HG03575 (cell line): ENCODE measurements around the gene ZNF397.
"Not testable (repeated sequence)": the region's sequence is repeated elsewhere in the genome, so short reads cannot be mapped to it uniquely, and the experiment has no call there.

Source experiments
- ATAC-seq: cut with Tn5 transposase; IDR thresholded peaks from one replicate; pipeline ENCODE4 v1.9.1; 2021; ENCODE audit not compliant: unreplicated experiment, insufficient number of reproducible peaks, low FRiP score; ENCODE audit errors: extremely low read depth

The ZNF397 gene

GRCh38 chr18:35240664-35241447 is at the start of gene ZNF397:
TSS of gene ZNF397 (plus strand) at chr18:35241034. CDS start at chr18:35242471, 1,437 bp downstream.
- peak; percentile 74 for ATAC-seq

- ATAC-seq, result no peak
Observed at GRCh38 chr18:35191698-35192025, 49.2 kb upstream of the ZNF397 start.

- ATAC-seq, result no peak
Observed at GRCh38 chr18:35192415-35192814, 48.4 kb upstream of the ZNF397 start.

GRCh38 chr18:35193316-35193715 is 47.5 kb upstream of the ZNF397 start:
- ATAC-seq, result no peak

- ATAC-seq, result no peak
Observed at GRCh38 chr18:35197296-35197695, 43.5 kb upstream of the ZNF397 start.

- ATAC-seq, result no peak
Observed at GRCh38 chr18:35201256-35201931, 39.4 kb upstream of the ZNF397 start.

GRCh38 chr18:35203067-35203466 is 37.8 kb upstream of the ZNF397 start:
- no peak for ATAC-seq

- ATAC-seq, result no peak
Observed at GRCh38 chr18:35205199-35205712, 35.6 kb upstream of the ZNF397 start.

- not testable (repeated sequence) for ATAC-seq
Observed at GRCh38 chr18:35205746-35206458, 34.9 kb upstream of the ZNF397 start.

- no peak for ATAC-seq
Observed at GRCh38 chr18:35215026-35215425, 25.8 kb upstream of the ZNF397 start.

- ATAC-seq, result not testable (repeated sequence)
Observed at GRCh38 chr18:35216611-35217010, 24.2 kb upstream of the ZNF397 start.

- not testable (repeated sequence) for ATAC-seq
Observed at GRCh38 chr18:35219331-35219730, 21.5 kb upstream of the ZNF397 start.

GRCh38 chr18:35220424-35220823 is 20.4 kb upstream of the ZNF397 start:
- no peak for ATAC-seq

- no peak for ATAC-seq
Observed at GRCh38 chr18:35223797-35224196, 17.0 kb upstream of the ZNF397 start.

GRCh38 chr18:35227254-35227653 is 13.6 kb upstream of the ZNF397 start:
- no peak for ATAC-seq

- ATAC-seq, result peak; percentile 66
Observed at GRCh38 chr18:35231052-35231451, 9.8 kb upstream of the ZNF397 start.

- no peak for ATAC-seq
Observed at GRCh38 chr18:35236571-35237363, 4.1 kb upstream of the ZNF397 start.

- no peak for ATAC-seq
Observed at GRCh38 chr18:35239314-35239713, 1.5 kb upstream of the ZNF397 start.

- ATAC-seq, result no peak
Observed at GRCh38 chr18:35241448-35241804, 592 bp downstream of the ZNF397 start.
